Eye (tissue), 1 donor: ENCODE data around the gene KIN.
"Not testable (repeated sequence)": the region's sequence is repeated elsewhere in the genome, so short reads cannot be mapped to it uniquely, and the experiment has no call there.

ENCODE experiments used
- DNase-seq: peaks from one replicate; pipeline ENCODE4 v3.0.0-alpha.2; 2015

Gene KIN

DNA sequence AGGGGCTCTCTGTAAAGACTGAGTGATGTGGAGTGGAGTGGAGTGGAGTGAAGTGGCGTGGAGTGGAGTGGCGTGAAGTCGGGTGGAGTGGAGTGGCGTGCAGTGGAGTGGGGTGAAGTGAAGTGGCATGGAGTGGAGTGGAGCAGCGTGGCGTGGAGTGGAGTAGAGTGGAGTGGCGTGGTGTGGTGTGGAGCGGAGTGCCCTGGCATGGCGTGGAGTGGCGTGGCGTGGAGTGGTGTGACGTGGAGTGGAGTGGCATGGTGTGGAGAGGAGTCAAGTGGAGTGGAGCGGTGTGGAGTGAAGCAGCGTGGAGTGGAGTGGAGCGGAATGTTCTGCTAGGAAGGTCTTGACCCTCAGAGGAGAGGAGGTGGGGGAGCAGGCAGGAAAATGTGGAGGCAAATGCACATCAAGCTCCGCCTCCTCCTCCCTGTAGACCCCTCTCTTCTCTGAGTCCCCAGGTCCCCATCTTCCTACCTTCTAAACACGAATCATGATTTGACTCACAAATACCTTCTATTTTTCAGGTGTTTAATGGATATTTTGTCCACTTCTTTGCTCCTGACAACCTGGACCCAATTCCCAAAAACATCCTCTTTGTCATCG is 64.8 kb downstream of the KIN start:
- DNase-seq, result no peak

- DNase-seq, result no peak
Measured at GRCh38 chr10:7720478-7720877, 67.3 kb downstream of the KIN start.

DNA sequence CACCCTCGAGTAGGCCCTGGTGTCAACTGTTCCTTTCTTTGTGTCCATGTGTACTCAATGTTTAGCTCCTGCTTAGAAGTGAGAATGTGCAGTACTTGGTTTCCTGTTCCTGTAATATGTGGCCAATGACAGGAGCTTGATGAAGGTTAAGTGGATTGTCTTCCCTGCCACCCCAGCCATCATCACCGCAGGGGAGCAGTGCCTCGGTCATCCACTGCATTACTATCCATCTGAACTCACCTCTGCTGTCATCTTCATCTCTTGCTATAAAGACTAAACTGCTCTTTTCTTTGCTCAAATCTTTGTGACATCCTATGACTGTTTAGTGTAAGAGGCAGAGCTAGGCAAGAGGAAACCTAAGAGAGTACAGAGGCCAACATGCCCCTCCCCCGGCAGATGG is 69.1 kb downstream of the KIN start:
- no peak for DNase-seq

DNA sequence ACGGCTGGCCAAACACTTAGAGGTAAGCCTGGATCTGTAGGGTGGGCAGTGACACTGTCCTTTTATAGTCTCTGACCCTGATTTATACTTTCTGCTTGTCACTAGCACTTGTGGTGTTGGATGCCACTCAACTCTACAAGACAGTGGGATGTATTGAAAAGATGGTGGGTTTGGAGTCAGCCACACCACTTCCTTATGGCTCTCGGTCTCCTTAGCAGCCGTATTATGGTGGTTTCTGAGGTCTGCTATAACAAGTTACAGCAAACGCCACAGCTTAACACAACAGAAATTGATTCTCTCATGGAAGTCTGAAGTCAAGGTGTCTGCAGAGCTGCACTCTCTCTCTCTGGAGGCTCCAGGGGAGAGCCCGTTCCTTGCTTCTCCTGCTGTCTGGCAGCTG is 70.0 kb downstream of the KIN start:
- DNase-seq, result no peak

GRCh38 chr10:7715515-7715914 is 72.3 kb downstream of the KIN start:
- DNase-seq, result no peak

DNA sequence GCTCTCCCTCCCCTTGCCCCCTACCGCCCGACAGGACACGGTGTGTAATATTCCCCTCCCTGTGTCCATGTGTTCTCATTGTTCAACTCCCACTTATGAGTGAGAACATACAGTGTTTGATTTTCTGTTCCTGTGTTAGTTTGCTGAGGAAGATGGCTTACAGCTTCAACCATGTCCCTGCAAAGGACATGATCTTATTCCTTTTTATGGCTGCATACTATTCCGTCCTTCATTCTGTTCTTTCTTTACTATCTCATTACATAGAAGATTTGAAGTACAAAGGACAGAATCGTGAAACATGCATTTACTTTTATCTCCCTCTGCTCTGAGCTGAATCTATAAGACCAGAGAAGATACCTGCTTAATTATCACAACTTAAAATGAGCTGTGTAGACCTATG is 76.7 kb downstream of the KIN start:
- not testable (repeated sequence) for DNase-seq

DNA sequence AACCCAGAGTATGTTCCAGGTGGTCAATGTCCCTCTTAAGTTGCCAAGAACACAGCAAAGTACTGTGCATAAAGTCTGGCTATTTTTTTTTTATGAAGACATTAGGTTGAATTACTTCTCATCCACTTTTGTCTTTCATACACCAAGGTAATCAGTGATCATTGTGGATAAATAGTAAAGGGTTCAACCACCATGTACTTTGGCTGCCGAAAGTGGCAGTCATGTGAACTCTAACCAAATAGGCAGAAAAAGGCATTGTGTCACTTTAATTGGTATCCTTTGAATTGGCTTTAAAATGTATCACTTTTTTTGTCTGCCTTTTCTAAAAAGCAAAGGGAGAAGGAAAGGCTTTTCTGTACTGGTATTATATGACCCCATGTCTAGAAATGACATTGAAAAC is 77.3 kb downstream of the KIN start:
- DNase-seq, result no peak

- DNase-seq, result no peak
Measured at GRCh38 chr10:7708832-7709231, 79.0 kb downstream of the KIN start.

DNA sequence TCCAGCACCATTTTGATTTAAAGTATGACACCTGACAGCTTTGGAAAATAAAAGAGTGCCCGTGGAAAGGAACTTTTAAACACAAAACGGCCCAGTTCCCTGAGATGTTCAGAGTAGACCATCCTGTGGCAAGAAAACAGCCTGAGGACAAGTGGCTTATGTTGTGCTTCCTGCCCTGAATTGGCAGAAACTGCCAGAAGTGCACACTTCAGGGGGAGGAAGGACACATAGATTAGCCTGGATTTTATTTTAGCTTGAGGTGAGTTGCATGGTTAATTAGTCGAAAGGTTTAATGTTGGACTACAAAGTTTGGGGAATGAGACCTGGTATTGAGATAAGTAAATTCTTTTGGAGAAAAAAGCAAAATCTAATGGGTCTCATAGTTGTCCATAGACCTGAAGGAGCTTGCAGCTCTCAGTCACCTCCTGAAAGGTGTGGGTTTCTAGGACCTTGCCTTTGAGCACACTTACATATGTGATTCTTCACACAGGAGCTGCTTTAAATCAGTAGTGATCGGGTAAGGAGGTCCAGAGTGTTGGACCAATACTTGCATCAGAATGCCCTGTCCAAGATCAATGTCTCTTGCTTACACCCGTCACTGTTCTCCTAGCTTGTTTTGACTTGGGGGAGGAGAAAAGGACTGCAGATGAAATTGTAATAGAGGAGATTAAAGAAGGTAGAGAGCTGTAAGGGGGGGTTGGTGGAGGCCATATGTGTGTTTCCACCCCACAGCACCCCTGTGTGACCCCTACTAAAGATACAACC is 79.8 kb downstream of the KIN start:
- DNase-seq, result no peak

DNA sequence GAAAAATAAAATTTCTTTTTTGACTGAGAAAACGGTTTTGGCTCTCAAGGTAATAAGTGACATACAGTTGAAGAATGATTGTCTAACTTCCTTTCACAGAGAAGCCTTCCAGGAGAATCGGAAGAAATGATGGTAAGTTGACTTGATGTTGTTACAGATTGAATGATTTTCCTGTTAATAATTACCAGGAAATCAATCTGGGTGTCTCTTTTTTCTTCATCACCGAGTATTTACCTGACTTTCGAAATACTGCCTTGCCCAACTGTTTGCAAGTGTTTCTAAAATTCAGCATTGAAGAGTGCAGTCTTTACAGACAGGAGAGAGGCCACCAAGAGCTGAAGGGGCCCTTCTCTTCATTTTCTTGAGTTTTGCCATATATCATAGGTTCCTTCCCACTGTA is 80.7 kb downstream of the KIN start:
- DNase-seq, result no peak

DNA sequence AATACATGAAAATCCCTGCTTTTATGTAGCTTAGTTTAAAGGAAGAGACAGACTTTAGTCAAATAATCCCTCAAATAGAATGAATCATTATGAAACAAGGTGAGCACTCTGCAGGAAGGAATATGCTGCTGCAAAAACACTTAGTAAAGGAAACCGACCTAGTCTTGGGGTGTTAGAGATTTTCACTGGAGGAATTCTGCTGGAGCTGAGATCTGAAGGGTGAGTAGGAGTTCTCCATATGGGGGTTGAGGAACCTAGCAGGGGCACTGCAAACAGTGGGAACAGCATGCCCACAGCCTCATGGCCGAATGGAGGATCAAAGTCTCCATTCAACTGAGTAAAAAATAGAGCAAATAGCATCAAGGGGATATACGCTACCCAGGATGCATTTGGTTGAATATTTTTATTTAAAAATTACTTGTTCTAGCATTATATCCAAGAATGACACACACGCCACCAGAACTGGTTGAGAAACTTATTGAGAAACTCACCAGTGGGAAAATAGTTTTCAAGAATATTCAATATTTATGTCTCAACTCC is 81.2 kb downstream of the KIN start:
- no peak for DNase-seq

GRCh38 chr10:7705341-7705740 is 82.5 kb downstream of the KIN start:
- DNase-seq, result no peak

- DNase-seq, result no peak
Measured at GRCh38 chr10:7704071-7705016, 83.4 kb downstream of the KIN start.

DNA sequence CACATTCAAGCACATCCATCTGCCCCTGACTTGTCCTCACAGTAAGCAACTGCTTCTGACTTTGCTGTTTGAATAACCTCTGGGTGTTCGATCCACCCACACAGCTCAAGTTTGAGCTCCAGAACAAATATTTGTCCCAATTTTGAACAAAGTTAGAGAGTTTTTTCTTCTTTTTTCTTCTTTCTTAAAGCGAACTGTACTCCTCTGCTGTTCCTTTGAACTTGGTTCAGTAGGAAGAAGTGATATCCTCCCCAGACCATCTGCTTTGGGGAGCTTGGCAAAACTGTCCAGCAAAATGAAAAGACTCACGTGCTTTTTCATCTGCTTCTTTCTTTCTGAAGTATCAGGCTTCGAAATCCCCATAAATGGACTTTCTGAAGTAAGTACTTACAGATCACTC is 84.7 kb downstream of the KIN start, which contains the start of gene ITIH2:
TSS of gene ITIH2 (plus strand) at position 177 of the 400 bp plus-strand sequence. CDS start at position 296, 119 bp downstream.
- DNase-seq, result no peak

GRCh38 chr10:7702288-7702812 is 85.4 kb downstream of the KIN start:
- DNase-seq, result no peak

DNA sequence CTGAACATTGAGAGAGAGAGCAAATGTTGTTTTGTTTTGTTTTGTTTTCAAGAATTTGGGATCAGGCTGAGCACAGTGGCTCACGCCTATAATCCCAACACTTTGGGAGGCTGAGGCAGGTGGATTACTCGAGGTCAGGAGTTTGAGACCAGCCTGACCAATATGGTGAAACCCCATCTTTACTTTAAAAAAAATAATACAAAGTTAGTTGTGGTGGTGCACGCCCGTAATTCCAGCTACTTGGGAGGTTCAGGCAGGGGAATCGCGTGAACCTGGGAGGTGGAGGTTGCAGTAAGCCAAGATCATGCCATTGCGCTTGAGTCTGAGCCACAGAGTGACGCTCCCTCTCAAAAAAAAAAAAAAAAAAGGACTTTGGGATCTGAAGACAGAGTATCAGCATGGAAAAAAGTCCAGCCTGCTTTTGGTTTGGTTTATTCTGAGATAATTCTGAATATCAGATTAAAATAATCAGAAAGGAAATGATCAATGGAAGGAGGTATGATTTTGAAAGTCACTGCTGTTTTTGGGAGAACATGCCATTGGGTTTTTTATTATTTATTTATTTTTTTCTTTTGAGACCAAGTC is 86.5 kb downstream of the KIN start:
- no peak for DNase-seq
